ENCODE data around the gene MRPL14.
"Not testable (repeated sequence)": the region's sequence is repeated elsewhere in the genome, so short reads cannot be mapped to it uniquely, and the experiment has no call there.

The MRPL14 gene

DNA sequence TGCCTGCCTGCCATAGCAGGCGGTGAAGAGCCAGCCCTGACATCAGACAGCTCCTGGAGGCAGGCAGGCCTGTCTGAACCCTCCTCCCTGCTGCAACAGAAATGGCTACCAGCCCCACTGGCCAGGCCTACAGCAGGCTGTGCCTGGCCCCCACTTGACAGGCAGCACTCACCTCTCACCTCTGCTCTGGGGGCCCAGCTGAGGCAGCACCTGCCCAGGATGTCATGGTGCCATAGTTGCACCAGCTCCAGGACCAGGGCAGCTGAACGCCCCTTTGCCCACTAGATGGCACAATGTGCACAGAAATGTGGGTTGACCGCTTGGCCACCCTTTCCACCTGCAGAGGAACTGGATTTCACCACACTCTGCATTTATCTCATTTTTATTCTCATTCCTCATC is 30.6 kb downstream of the MRPL14 start:
- peak; percentile 65 for DNase-seq

DNA sequence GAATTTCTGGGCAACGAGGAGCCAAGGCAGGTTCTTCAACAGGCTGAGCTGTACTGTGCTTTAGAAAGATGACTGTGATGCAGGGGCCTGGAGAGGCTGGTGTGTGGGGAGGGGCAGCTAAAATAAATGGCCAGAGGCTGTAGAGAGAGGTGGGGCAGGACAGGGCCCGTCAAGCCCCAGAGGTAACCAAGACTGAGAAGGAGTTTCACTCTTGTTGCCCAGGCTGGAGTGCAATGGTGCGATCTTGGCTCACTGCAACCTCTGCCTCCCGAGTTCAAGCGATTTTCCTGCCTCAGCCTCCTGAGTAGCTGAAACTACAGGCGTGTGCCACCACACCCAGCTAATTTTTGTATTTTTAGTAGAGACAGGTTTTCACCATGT is 32.0 kb downstream of the MRPL14 start:
- DNase-seq = not testable (repeated sequence)

- no peak for DNase-seq
These were observed 32.6 kb downstream of the MRPL14 start for GRCh38 chr6:44094403-44095242.

GRCh38 chr6:44093750-44094402 is 33.4 kb downstream of the MRPL14 start:
- no peak for DNase-seq

DNA sequence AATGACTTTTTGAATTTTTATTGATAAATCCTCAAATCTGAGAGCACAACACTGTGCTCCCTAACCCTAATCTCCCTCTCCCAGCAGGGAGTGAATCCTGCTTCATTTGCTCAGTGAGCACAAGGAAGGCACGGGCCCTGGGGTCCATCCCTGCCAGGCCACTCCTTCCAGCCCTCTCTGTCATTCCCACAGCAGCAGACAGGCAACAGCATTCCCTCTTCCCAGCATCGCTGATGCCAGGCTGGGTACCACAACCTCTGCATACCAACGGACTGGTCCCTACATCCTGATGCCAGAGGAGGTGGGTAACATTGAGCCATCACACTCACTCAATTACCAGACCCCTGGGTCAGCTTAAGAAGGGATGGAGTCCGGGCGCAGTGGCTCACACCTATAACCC is 34.2 kb downstream of the MRPL14 start:
- no peak for DNase-seq

DNA sequence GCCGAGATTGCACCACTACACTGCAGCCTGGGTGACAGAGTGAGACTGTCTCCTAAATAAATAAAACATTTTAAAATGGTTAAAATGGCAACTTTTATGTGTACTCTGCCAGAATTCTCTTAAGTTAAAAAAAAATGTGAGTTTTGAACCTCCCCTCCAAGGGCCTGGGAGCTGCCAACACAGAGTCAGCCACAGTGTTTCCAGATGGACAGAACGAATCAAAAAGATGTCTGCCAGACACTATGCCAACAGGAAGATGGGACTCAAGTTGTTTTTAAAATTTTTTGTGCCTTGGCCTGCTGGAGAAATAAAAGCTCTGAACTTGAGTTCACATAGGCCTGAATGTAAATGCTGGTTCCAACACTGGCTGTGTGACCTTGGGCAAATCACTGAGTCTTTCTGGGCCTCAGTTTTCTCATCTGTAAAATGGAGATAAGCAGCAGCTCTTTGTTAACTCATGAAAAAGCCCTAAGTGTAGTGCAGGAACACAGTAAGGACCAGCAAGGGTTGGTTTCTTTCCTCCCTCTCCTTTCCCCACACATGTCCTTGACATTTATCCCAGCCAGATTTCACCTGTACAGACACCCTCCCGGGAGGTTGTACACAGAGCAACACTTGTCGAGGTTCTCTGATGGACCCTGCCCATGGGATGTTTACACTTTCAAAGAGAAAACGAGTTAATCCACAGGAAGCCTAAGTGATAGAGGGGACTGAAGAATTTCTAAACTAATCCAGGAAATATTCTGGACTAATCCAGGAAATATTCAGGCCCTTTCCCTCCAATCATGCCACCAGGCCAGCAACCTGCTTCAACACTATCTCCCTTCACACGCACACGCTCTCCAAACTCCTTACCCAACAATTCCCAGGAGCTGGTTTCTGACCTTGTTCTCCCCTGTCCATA is 35.0 kb downstream of the MRPL14 start:
- no peak for DNase-seq

GRCh38 chr6:44091356-44091755 is 35.9 kb downstream of the MRPL14 start:
- DNase-seq = not testable (repeated sequence)

DNA sequence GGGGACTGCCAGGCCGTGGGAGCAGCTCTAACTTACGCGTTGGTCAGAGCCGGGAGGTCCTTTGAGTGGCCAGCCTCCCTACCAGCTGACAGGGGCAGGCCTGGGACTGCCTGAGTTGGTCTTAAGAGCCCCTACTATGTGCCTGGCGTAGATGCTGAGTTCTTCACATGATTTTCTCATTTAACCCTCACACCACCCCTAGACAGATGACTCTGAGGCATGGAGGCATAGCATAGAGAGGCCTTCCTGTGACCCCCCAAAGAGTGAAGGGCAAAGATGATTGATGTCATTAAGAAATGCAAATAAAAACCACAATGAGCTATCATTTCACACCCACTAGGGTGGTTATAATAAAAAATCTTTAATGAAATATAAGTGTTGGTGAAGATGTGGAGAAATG is 36.8 kb downstream of the MRPL14 start:
- no peak for DNase-seq

DNA sequence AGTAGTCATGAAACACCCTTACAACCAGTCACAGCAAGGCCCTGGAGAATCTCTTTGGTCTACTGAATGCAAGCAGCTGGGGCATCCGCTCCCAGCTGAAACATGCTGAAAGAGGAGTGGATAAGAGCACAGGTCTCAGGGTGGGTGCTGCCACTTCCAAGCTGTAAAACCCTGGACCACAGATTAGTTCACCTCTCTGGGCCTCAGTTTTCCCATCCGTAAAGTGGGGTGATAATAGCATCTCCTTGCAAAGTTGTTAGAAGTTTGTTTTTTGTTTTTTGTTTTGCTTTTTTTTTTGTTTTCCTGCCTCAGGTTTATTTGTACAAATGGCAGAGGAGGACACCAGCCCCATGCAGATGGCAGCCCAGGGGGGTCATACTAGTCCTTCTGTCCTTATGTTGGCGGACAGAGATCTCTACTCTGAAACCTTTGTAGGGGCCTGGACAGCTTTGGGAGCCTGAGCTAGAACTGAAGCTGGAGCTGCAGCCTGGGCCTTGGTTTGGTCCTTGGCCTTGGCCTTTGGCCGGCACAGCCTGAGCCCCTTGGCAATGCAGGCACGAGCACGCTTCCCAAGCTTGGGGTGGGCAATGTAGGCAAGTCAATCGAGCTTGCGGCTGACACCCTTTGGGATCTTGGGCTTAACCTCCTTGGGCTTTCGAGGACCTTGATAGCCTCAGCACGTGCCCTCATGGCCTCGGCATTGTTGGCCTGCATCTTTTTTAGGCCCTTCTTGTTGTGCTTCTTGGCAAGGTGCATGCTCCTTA is 38.2 kb downstream of the MRPL14 start:
- no peak for DNase-seq

DNA sequence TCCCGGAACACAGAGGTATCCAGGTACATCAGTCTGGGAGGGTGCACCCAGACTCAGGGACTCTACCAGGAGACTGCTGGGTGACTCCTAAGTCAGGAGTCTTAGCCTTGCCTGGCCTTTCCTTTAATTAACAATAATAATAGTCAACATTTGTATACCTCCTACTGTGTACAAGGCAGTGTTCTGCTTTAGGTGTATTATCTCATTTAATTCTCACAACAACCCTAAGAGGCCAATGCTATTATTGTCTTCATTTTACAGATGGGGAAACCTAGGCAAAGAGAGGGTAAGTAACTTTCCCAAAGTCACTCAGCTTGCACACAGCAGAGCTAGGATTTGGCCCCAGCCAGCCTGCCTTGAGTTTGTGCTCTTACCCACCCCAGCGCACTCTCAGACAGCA is 39.6 kb downstream of the MRPL14 start:
- DNase-seq = no peak

GRCh38 chr6:44086931-44087574 is 40.2 kb downstream of the MRPL14 start:
- DNase-seq = no peak

DNA sequence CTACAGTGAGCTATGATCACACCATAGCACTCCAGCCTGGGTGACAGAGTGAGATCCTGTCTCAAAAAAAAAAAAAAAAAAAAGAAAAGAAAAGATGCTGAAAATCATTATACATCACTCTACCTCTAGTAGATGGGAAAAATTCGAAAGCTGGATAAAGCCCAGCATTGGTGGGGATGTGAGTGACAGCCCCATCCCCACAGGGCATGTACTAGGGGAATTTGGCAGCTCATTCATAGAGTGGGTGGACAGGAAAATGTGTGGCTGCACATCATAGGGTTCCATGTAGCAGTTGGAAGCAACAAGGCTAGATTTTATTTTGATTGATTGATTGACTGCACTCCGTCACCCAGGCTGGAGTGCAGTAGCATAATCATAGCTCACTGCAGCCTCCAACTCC is 42.0 kb downstream of the MRPL14 start:
- DNase-seq = no peak

- no peak for DNase-seq
These were observed 42.8 kb downstream of the MRPL14 start for GRCh38 chr6:44084231-44085014.

DNA sequence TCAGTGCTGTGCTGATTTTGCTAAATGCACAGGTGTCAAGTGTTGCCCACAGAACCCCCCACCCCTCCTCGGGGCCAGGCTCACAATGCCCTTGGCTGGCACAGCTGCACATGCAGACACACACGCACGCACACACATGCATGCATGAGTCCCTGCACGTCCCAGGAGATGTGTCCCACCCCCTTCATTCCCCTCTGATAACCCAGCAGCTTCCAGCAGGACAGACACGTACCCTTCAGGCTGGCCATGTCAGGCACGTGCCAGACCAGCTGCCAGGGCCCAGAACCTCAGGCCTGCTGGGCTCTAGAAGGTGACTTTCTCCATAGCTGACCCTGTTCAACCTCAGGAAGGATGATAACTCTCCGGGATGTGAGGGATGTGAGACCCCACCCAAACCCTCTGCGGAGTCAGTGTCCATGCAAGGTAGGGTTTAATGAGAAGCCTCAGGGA is 44.4 kb downstream of the MRPL14 start:
- DNase-seq = no peak

DNA sequence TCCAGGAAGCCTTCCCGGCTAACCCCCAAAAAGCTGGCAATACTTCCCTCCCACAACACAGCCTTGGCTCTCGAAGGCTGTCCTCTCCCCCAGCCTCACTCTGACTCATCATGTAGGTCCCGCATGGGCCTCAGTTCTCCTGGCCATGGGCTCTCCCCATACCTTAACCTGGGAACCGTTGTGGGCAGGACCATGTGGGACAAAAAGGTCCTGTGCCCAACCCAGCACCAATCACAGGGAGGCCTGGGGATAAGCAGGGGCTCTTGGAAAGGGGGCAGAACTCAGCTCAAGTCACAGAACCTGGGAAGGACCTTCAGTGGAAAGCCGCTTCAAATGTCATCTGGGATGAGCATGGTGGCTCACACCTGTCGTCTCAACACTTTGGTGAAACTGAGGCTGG is 45.5 kb downstream of the MRPL14 start:
- no peak for DNase-seq

DNA sequence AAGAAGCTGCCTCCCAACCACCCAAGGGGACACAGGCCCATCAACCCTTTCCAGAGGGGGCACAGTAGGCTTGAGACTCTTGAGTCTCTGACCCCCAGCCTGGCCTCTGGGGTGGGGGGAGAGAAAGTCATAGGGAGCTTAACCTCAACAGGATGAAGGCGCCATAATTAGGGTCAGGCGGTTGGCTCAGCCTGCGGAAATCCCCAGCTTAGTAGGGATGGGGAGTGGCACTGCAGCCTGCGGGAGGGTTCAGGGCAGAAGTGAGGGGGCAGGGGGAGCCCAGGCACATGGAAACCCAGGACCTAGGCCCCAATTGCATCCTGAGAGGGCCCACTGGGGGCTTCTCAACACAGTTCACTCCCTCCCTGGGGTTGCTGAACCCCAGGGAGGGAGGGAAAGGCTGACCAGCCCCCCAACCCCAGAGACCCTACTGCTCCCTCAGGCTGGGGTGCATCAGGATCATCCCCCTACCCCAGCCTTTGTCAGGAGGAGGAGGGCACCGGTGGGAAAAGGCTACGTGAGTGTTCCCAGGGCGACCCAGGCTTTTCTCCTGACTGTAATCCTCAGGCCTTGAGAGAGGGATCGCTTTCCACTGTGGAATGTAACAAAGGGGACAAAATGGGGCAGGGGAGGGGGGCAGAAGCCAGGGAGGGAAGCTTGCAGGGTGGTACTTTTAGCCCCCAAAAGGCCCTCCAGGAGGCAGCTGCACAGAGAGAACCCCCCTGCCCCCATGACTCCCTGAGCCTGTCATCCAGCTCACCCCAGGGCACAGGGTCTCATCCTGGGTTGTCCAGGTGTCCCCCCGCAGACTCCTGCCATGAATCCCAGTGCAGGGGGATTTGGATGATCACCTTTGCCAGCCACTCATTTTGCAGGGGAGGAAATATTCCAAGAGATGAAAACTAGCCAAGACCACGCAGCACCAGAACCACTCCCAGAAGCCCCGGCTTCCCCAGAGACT is 46.4 kb downstream of the MRPL14 start:
- no peak for DNase-seq

DNA sequence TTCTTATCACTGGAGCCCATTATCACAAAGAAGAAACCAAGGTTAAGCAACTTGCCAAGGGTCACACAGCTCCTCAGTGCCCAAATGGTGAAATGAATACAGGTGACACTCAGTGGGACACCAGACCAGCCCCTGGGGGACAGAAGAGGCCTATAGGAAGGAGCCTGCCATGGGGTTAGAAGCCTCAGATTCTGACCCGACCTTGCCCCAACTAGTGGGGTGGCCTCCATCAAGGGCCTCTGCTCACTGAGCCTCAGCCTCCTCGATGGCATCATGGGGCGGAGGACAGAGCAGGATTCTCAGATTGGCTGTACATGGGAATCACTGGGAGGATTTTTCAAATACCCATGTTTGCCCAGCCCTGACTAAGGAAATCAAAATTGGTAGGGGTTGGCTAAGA is 47.6 kb downstream of the MRPL14 start:
- no peak for DNase-seq

DNA sequence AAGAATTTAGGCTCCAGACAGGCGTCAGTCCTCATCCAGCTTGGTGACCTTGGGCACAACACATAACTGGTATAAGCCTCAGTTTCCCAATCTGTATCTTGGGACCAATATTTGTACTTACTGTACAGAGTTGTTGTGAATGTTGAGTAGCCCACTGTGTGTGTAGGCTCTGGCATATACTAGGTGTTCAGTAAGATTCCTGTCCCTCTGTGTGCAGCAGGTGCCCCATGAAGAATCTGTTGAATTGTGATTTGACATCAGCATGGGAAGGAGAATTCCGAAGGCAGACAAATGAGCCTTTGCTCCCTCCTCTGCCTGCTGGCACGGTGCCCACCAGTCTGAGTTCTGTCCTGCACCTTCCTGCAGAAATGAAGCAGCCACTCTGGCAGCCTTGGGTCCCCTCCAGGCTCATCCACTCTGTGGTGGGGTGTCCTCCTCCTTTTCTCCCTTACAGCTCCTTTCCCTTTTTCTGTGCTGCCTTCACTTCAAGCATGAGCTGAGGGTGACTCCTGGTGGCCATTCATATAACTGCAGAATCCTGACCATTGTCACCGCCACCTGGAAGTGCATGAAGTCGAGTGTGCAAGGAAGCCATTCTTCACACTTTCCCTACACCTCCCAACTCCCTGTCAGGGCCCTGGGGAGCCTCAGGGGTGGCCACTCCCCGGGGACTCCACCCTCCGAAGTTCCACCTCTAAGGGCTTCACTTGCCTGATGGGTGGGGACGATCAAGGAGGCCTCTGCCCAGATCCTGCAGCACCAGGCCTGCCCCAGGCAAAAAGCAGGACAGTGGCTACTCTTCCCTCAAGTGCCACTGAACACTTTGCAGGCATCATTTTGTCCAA is 48.2 kb downstream of the MRPL14 start:
- DNase-seq = peak; percentile 62

GRCh38 chr6:44078219-44078826 is 48.9 kb downstream of the MRPL14 start:
- DNase-seq = no peak

Data from stimulated activated CD4-positive, alpha-beta T cell treated with anti-CD3 and anti-CD28 coated beads, Interleukin-12 subunit alpha, Interleukin-12 subunit beta, amount 100 ng/mL, for 4 hours (primary cell).